ENCODE measurements around the gene INPP5F.

Gene INPP5F

DNA sequence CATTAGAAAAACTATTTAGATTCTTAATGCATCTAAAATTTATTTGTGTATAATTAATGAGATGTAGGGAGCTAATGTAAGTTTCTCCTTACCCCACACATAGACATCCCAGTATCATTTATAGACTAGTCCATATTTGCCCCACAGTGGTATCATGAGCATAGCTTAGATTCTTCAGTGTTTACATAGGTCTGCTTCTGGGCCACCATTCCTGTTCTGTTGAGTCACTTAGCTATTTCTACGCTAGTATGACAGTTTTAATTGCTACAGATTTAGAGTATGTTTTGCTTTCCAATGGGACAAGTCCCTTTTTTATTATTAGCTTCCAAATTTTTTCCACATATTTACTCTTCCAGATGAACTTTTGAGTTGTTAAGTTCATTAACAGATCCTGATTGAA is 77.4 kb downstream of the INPP5F start:
- no peaks in the 10 kb centered on the region for H3K27me3 Mint-ChIP-seq (ENCODE audit: low read depth)
- H3K27ac Mint-ChIP-seq = no peak overlapping the region
- H3K36me3 Mint-ChIP-seq (ENCODE audit: low read depth) = peaks cover 17% of the 10 kb centered on the region
- no peak overlapping the region for H3K4me3 Mint-ChIP-seq
- no peaks in the 10 kb centered on the region for H3K9me3 Mint-ChIP-seq
- no peaks in the 10 kb centered on the region for H3K4me1 Mint-ChIP-seq
- TF ChIP-seq, protein P1, sequence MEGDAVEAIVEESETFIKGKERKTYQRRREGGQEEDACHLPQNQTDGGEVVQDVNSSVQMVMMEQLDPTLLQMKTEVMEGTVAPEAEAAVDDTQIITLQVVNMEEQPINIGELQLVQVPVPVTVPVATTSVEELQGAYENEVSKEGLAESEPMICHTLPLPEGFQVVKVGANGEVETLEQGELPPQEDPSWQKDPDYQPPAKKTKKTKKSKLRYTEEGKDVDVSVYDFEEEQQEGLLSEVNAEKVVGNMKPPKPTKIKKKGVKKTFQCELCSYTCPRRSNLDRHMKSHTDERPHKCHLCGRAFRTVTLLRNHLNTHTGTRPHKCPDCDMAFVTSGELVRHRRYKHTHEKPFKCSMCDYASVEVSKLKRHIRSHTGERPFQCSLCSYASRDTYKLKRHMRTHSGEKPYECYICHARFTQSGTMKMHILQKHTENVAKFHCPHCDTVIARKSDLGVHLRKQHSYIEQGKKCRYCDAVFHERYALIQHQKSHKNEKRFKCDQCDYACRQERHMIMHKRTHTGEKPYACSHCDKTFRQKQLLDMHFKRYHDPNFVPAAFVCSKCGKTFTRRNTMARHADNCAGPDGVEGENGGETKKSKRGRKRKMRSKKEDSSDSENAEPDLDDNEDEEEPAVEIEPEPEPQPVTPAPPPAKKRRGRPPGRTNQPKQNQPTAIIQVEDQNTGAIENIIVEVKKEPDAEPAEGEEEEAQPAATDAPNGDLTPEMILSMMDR (IDR thresholded peaks at IDR 0.05; ENCODE audit: unreplicated experiment in 3 of 3) = no peak

DNA sequence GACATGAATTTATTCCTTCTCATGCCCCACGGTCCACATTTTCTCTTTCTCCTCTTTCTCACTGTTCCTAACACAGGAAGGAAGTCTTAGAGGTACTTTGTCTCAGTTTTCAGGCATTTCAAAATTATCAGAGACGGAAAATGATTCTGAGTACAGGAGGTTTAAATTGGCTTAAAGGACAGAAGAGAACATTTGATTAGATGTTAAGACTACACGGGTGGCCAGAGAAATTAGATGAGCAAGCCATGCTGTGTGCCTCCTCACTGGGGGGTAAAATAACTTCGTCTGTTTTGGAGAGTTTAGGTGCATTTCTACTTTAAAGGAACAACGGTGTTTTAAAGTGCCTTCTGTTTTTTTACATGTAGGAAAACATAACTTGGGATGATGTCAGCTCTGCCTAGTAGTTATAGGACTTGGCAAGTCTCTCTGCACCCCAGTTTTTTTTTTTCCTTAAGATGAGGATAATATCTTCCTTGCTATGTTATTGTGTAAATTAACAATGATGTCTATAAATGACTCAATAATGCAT is 79.9 kb downstream of the INPP5F start:
- Mint-ChIP-seq H3K4me3 (no peak overlapping the region), H3K27ac (peak overlapping the region in 1 of 3 experiments; percentile 90), H3K9me3 (no peaks in the 10 kb centered on the region), H3K27me3 (ENCODE audit: low read depth) (no peaks in the 10 kb centered on the region), H3K4me1 (no peaks in the 10 kb centered on the region), H3K36me3 (ENCODE audit: low read depth) (peaks cover 13% of the 10 kb centered on the region)
- TF ChIP-seq, protein P1 (IDR thresholded peaks at IDR 0.05; ENCODE audit: unreplicated experiment in 3 of 3) = no peak

- H3K27me3 Mint-ChIP-seq (ENCODE audit: low read depth) = no peaks in the 10 kb centered on the region
- TF ChIP-seq, protein P1 (IDR thresholded peaks at IDR 0.05; ENCODE audit: unreplicated experiment in 3 of 3) = no peak
- H3K36me3 Mint-ChIP-seq (ENCODE audit: low read depth) = peaks cover 13% of the 10 kb centered on the region
- H3K4me3 Mint-ChIP-seq = no peak overlapping the region
- H3K9me3 Mint-ChIP-seq = no peaks in the 10 kb centered on the region
- H3K4me1 Mint-ChIP-seq = no peaks in the 10 kb centered on the region
- no peak overlapping the region for H3K27ac Mint-ChIP-seq
Measured at GRCh38 chr10:119806334-119807130, 80.7 kb downstream of the INPP5F start.

DNA sequence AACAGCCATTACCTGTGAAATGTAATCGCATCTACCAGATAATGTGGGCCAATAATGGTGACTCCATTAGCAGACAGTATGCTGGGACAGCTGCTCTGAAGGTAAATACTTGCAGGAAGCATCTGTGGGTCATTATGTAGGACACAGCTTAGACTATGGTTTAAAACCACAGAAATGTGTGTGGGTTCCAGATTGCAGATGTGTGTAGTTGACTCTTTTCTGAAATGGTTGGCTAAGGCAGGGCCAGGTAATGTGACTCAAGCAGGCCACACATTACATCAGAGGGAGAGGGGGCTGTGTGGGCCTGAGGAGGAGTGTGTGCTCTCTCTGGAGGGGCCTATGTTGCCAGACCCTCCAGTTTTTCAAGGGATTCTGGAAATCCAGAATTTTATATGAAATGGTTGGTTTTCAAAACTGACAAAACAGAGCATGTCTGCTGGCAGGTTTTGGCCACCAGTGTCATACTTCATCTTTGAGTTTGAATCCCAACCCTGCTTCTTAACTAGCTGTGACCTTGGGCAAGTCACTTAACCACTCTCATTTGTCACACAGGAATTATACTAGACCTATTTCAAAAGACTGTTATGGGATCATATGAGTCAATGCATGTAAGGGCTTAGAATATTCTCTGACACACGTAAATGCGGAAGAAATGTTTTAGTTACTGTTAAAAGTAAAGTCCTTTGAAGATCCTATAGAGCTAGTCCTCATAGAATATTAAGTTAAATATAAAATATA is 82.3 kb downstream of the INPP5F start:
- H3K4me1 Mint-ChIP-seq = no peaks in the 10 kb centered on the region
- no peak overlapping the region for H3K27ac Mint-ChIP-seq
- TF ChIP-seq, protein P1 (IDR thresholded peaks at IDR 0.05; ENCODE audit: unreplicated experiment in 3 of 3) = no peak
- H3K36me3 Mint-ChIP-seq (ENCODE audit: low read depth) = peaks cover 13% of the 10 kb centered on the region
- H3K4me3 Mint-ChIP-seq = no peak overlapping the region
- H3K9me3 Mint-ChIP-seq = no peaks in the 10 kb centered on the region
- no peaks in the 10 kb centered on the region for H3K27me3 Mint-ChIP-seq (ENCODE audit: low read depth)

DNA sequence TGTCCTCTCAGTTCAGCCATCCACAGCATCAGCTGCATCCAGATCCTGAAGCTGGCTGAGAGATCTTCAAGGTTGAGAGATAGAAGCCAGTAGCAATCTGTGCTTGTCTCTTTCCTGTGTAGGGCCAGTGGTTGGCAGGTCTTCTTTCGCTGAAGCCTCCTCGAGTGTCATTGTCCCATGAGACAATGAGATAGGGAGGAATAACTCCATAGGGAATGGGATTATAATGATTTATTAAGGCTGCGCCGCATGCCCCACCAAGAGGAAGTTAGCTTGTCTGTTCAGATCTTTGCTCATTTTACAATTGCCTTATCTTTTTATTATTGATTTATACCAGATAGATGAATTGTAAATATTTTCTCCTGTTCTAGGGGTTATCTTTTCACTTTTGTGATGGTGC is 85.3 kb downstream of the INPP5F start:
- TF ChIP-seq, protein P1 (IDR thresholded peaks at IDR 0.05; ENCODE audit: unreplicated experiment in 3 of 3) = no peak
- Mint-ChIP-seq H3K4me1 (no peaks in the 10 kb centered on the region), H3K36me3 (ENCODE audit: low read depth) (peaks cover 17% of the 10 kb centered on the region), H3K27ac (no peak overlapping the region), H3K4me3 (no peak overlapping the region), H3K27me3 (ENCODE audit: low read depth) (no peaks in the 10 kb centered on the region), H3K9me3 (no peaks in the 10 kb centered on the region)
